NCI-H524 (cell line): ENCODE measurements around the gene TET2.

Experiments used
- DNase-seq, 2 experiments: peaks; one replicate each; lab custom pipeline; 2025; lab: John Stamatoyannopoulos, UW

TET2 gene

DNA sequence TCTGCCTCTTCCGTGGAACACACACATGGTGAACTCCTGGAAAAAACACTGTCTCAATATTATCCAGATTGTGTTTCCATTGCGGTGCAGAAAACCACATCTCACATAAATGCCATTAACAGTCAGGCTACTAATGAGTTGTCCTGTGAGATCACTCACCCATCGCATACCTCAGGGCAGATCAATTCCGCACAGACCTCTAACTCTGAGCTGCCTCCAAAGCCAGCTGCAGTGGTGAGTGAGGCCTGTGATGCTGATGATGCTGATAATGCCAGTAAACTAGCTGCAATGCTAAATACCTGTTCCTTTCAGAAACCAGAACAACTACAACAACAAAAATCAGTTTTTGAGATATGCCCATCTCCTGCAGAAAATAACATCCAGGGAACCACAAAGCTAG lies 87.9 kb downstream of the TET2 start:
- DNase-seq, result no peak

DNA sequence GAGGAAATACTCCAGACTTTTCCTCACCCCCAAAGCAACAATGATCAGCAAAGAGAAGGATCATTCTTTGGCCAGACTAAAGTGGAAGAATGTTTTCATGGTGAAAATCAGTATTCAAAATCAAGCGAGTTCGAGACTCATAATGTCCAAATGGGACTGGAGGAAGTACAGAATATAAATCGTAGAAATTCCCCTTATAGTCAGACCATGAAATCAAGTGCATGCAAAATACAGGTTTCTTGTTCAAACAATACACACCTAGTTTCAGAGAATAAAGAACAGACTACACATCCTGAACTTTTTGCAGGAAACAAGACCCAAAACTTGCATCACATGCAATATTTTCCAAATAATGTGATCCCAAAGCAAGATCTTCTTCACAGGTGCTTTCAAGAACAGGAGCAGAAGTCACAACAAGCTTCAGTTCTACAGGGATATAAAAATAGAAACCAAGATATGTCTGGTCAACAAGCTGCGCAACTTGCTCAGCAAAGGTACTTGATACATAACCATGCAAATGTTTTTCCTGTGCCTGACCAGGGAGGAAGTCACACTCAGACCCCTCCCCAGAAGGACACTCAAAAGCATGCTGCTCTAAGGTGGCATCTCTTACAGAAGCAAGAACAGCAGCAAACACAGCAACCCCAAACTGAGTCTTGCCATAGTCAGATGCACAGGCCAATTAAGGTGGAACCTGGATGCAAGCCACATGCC lies 89.7 kb downstream of the TET2 start:
- DNase-seq, result no peak

DNA sequence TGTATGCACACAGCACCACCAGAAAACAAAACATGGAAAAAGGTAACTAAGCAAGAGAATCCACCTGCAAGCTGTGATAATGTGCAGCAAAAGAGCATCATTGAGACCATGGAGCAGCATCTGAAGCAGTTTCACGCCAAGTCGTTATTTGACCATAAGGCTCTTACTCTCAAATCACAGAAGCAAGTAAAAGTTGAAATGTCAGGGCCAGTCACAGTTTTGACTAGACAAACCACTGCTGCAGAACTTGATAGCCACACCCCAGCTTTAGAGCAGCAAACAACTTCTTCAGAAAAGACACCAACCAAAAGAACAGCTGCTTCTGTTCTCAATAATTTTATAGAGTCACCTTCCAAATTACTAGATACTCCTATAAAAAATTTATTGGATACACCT lies 90.2 kb downstream of the TET2 start:
- no peak for DNase-seq

DNA sequence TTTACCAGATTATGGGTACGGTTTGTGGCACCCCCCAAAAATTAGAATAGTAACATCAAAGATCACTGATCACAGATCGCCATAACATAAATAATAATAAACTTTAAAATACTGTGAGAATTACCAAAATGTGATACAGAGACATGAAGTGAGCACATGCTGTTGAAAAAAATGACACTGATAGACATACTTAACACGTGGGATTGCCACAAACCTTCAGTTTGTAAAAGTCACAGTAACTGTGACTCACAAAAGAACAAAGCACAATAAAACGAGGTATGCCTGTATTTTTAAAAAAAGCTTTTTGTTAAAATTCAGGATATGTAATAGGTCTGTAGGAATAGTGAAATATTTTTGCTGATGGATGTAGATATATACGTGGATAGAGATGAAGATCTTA lies 93.4 kb downstream of the TET2 start:
- DNase-seq, result no peak

DNA sequence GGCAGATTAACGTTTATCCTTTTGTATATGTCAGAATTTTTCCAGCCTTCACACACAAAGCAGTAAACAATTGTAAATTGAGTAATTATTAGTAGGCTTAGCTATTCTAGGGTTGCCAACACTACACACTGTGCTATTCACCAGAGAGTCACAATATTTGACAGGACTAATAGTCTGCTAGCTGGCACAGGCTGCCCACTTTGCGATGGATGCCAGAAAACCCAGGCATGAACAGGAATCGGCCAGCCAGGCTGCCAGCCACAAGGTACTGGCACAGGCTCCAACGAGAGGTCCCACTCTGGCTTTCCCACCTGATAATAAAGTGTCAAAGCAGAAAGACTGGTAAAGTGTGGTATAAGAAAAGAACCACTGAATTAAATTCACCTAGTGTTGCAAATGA lies 94.8 kb downstream of the TET2 start:
- DNase-seq, result no peak

DNA sequence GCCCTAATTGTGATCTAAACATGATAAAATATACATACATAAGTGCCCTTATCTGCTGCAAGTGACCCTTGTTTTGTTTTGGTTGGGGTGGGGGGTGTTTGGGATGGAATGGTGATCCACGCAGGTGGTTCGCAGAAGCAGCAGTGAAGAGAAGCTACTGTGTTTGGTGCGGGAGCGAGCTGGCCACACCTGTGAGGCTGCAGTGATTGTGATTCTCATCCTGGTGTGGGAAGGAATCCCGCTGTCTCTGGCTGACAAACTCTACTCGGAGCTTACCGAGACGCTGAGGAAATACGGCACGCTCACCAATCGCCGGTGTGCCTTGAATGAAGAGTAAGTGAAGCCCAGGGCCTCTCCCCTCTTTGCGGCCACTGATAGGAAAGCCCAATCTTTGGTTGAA lies 96.8 kb downstream of the TET2 start:
- no peak for DNase-seq

DNA sequence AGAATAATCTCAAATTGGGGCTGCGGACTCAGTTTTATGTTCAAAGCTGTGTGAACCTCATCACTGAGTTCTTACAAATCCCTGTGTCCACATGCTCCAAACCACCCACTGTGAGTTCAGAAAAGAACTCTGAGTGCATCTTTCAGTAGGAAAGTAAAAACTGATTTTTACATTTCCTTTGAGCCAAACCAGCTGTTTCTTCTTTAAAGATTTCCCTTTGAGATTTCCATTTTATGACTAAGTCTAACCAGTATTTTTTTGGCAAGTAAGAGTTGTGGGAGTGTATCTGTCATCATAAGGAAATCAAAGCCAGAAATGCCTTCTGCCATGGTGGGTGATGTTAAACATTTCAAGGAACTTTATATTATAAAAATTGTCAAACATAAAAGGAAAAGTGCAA lies 100.0 kb downstream of the TET2 start:
- no peak for DNase-seq

DNA sequence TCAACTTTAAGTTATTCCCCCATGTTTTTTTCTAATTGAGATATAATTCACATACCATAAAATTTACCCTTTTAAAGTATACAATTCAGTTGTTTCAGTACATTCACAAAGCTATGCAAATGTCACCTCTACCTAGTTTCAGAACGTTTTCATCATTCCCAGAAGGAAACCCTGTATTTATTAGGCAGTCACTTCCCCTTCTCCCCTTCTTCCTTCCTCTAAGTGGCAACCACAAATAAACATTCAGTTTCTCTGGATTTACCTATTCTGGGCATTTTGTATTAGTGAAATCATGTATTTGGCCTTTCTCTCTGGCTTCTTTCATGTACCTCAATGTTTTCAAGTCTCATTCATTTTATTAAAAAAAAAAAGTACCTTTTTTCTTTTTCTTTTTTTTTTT lies 101.9 kb downstream of the TET2 start:
- DNase-seq, result no peak

DNA sequence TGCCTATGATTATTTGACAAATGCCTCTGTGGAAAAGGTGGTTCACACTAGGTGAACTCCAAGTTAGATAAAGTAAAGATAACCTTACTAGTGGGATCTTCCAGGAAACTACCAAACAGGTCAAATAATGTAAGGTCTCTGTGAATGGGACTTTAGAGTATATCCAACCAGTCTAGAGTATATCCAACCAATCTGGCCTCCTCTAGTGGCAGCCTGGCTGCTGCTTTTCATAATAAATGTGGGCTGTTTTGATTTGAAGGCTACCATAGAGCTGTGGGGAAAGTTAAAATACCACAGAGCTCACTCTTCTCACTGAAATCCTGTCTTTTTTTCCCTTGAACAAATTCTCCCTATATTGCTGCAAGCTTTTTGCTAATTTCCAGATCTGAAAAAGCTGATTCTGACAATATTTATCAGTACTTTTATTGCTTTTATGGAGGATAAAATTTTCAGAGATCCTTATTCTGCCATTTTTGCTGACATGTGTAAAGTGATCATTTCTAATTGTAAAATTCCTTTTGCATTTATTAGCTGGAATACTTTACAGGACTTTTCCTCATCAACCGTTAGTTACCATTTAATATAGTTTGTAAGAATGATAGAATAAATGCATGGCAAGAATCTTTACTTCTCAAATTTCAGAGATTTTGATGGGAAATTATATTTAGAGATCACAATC lies 111.3 kb downstream of the TET2 start:
- DNase-seq, result no peak

DNA sequence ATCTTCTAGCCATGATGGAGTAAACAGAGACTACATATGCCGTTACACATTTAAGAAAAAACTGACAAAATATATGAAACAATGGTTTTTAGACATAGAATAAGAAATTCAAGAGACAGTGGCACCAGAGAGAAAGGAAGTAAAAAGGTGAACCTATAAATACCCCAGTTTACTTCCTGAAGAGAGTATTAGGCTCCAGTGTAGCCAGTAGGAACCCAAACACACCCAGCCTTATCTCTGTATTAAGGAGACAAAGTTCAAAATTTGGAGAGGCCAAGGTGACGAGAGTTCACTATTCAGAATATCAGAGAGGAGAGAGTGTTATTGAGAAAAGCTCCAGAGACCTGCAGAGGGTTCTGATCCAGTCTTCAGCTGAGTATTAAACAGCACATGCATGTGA lies 119.0 kb downstream of the TET2 start:
- DNase-seq, result no peak

DNA sequence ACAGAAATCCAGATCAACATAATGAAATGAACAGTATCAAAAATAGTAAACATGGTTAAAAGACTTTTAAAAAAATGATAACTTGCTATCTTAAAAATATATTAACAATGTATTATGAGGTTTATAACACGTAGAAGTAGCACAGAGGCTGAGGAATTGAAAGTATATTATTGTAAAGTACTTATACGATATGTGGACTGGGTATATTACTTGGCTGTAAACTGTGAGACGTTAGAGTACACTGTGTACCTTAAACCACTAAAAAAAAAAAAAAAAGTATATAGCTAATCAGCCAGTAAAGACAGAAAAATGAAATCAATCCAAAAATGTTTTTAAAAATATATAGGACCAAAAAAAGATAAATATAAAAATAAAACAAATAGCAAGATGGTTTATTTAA lies 120.6 kb downstream of the TET2 start:
- DNase-seq, result no peak

DNA sequence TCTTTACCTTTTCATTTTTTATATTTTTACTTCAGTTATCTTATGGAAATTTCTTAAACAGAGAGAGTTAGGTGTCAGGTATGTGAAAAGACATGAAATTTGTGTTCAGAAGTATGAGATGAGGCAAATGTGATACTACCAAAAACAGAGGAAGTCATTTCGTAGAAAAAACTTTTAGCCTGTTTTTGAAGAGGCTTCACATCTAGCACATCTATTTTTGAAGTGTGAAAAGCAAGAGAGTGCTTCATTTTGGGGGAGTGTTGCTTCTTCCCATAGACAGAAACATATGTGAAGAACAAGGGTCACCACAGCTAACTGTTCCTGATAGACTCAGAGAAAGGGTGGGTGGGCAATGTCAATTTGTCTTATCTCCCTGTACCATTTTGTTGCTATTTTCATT lies 125.3 kb downstream of the TET2 start:
- no peak for DNase-seq

DNA sequence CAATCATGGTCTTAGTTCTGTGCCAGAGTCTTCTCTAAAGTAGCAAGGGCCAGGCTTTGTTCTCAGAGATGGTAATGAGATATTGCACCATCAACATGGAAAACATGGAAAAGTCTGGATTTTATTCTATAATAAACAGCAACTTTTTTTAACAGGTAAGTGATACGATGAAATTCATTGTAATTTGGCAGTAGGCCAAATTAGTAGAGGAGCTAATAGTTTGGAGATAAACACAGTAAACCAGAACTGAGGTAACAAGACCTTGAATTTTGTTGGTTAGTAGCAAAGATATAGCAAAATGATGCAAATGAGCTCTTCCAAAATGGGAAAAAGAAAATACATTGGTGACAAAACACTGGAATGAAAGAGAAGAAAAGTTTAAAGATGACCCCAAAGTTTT lies 126.6 kb downstream of the TET2 start:
- DNase-seq, result no peak

DNA sequence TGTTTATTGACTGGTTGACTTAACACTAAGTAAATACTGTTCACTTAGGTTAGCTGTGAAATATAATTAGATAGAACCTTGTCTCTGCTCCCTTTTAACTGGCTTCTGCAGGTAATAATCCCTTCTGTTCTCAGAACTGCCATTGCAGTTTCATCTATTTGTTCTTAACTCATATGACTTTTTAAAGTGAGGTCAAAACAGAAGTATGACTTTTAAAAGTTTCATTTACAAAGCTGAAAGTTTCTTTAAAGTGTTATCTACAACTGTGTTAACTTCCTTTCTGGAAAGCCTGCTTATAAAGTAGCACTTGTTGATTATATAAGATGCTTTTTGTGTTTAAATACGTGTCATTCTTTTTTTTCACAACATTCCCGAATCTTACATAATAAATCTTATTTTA lies 127.4 kb downstream of the TET2 start:
- no peak for DNase-seq

DNA sequence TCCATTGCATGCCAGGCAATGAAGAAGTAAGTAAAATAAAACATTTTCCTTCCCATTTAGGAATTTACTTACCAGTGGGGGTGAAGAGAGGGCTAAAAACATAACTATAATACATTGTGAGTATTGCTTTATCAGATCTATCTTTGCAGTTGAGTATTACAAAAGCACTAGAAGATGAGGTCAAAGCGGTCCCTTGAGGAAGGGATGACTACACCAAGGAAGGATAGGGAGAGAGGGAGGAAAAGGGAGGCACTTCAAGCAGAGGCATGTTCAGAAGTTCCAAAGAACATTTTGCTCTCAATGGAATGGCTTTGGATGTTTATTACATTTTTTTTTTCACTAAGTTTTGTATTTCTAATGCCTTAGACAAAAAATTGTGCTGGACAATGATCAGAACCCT lies 127.8 kb downstream of the TET2 start:
- DNase-seq, result no peak

DNA sequence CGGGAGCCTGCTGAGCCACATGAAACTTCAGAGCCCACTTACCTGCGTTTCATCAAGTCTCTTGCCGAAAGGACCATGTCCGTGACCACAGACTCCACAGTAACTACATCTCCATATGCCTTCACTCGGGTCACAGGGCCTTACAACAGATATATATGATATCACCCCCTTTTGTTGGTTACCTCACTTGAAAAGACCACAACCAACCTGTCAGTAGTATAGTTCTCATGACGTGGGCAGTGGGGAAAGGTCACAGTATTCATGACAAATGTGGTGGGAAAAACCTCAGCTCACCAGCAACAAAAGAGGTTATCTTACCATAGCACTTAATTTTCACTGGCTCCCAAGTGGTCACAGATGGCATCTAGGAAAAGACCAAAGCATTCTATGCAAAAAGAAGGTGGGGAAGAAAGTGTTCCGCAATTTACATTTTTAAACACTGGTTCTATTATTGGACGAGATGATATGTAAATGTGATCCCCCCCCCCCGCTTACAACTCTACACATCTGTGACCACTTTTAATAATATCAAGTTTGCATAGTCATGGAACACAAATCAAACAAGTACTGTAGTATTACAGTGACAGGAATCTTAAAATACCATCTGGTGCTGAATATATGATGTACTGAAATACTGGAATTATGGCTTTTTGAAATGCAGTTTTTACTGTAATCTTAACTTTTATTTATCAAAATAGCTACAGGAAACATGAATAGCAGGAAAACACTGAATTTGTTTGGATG lies 129.9 kb downstream of the TET2 start:
- peak; percentile 58 to 73 for DNase-seq

DNA sequence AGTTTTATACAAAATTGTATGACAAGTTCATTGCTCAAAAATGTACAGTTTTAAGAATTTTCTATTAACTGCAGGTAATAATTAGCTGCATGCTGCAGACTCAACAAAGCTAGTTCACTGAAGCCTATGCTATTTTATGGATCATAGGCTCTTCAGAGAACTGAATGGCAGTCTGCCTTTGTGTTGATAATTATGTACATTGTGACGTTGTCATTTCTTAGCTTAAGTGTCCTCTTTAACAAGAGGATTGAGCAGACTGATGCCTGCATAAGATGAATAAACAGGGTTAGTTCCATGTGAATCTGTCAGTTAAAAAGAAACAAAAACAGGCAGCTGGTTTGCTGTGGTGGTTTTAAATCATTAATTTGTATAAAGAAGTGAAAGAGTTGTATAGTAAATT lies 131.0 kb downstream of the TET2 start:
- DNase-seq, result peak; percentile 1 to 63

DNA sequence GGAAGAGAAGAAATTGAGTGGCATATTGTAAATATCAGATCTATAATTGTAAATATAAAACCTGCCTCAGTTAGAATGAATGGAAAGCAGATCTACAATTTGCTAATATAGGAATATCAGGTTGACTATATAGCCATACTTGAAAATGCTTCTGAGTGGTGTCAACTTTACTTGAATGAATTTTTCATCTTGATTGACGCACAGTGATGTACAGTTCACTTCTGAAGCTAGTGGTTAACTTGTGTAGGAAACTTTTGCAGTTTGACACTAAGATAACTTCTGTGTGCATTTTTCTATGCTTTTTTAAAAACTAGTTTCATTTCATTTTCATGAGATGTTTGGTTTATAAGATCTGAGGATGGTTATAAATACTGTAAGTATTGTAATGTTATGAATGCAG lies 132.6 kb downstream of the TET2 start:
- DNase-seq, result no peak

DNA sequence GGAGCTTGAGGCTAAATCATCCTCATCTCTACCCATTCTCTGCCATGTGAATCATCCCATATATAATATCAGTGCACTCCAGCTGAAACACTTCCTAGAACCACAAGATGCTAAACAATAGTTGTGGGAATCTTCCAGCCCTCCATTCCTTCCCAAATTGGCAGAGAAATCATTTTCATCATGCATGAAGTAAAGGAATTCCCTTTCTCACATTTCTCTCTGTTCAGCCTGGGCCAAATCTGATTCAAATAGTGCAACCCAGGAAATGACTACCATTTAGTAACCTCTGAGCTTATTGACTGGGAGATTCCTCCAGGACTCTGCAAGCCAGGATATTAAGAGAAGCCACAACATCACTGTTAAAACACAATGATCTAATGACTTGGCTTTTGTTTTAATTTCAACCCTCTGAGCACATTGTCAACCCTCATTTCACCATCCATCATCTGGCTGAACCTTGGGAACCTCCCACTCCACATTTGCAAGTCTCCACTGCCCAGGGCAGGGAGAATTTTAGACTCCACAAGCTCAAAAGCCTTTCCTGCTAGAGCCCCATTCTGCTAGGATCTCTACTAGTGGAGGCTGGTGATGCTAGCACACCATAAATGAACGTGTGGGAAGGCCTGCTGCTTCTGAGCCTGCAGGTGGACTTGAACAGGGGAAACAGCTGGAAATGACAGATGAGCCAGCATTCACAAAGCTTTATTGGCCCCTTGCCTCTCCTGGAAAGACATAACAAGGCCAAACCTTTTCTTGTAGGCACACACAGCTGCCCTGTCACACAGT lies 133.9 kb downstream of the TET2 start:
- DNase-seq, result peak; percentile 49 to 76

DNA sequence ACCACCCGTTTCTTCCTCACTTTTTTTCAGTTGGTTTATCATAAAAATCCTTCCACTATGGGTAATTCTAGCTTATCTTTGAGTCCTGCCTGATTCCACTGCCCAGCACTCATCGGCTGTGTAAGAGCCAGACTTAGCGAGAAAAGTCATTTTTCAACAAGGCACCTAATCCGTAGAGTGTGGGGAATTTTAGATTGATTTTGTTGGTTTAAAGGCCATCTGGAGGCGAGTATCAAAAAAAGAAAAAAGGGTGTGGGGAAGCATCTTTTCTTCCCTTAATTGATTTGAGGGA lies 134.4 kb downstream of the TET2 start:
- DNase-seq, result peak; percentile 49 to 76

DNA sequence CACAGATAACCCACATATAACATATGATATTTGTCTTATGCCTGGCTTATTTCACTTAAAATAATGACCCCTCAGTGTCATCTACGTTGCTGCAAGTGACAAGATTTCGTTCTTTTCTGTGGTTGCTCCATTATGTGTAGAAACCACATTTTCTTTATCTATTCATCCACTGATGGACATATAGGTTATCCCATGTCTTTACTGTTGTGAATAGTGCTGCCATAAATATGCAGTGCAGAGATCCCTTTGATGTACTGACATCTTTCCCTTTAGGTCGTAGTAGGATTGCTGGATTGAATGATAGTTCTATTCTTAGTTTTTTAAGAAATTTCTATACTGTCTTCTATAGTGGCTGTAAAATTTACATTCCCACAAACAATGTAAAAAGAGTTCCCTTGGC lies 135.8 kb downstream of the TET2 start:
- DNase-seq, result no peak

DNA sequence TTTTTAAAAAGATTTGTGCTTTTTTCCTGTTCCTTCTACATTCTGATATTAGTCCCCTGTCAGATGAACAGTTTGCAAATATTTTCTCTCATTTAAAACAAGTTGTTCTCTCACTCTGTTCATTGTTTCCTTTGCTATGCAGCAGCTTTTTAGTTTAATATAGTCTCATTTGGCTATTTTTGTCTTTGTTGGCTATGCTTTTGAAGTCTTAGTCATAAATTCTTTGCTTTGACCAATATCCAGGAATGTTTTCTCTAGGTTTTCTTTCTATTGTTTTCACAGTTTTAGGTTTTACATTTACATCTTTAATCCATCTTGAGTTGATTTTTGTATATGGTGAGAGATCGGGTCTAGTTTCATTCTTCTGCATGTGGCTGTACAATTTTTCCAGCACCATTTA lies 136.8 kb downstream of the TET2 start:
- no peak for DNase-seq

DNA sequence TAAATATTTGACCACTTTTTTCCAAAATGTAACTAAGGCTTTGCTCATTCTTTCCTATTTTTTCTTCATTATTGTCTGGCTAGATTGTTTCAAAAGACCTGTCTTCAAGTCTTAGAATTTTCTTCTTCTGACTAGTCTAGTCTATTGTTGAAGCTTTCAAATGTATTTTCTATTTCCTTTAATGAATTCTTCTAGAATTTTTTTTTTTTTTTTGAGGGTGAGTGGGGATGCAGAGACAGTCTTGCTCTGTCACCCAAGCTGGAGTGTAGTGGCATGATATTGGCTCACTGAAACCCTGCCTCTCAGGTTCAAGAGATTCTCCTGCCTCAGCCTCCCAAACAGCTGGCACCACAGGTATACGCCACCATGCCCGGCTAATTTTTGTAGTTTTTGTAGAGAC lies 141.4 kb downstream of the TET2 start:
- DNase-seq, result no peak
